HCT116 (cell line): Measurements from ENCODE around the gene UNK. TPM values are rescaled to one million over a fixed set of nuclear protein-coding genes. Genes with fewer than 3 reads are reported as not detected.
"Not testable (repeated sequence)": the region's sequence is repeated elsewhere in the genome, so short reads cannot be mapped to it uniquely, and the experiment has no call there.

Experiments
- ATAC-seq: fragments of 200-7000 bp; cut with Tn5 transposase; 2 replicates; pipeline ENCODE4 v1.9.1; 2020; ENCODE audit warnings: mild to moderate bottlenecking, moderate library complexity
- BruUV-seq: library from RNA; stranded (reverse); fragments of 400-500 nt; replicated peaks from 2 replicates; lab custom pipeline; 2021; lab: Mats Ljungman, UMichigan
- CTCF ChIA-PET: fragments of 300-600 bp; sonication (Branson Sonifier 250); formaldehyde crosslinking; loops from one replicate; lab custom pipeline; 2021; ENCODE audit warnings: antibody characterized with exemption; lab: Charles Lee
- POLR2A ChIA-PET: fragments of 300-600, 350-600 bp; sonication (Branson Sonifier 250); formaldehyde crosslinking; loops from one replicate; lab custom pipeline; 2021; ENCODE audit warnings: antibody characterized with exemption; lab: Charles Lee
- RAD21 ChIA-PET, 2 experiments: fragments of 300-600 bp; sonication (Branson Sonifier 250); formaldehyde crosslinking; loops; one replicate each; lab custom pipeline; 2023; ENCODE audit warnings: low total read pairs in 2 of 2; ENCODE audit not compliant: uncharacterized antibody in 2 of 2, unreplicated experiment in 2 of 2, low non-redundant PET in 1 of 2; lab: Charles Lee
- DNase-seq: peaks from one replicate; pipeline ENCODE4 v3.0.0-alpha.2; 2010; ENCODE audit warnings: low read depth, low spot score
- H2AFZ ChIP-seq: fragments of 200-600 bp; shearing (Covaris generic), sonication (generic); 2 replicates; pipeline ENCODE4 v1.6.1; 2017; ENCODE audit warnings: low read depth, mixed run types, mixed read lengths, antibody characterized with exemption, low read length; ENCODE audit not compliant: poor library complexity, severe bottlenecking
- H3K27ac ChIP-seq: 2 replicates; pipeline ENCODE4 v1.5.1; 2012; ENCODE audit warnings: low read depth, low read length
- H3K27me3 ChIP-seq: fragments of 200-600 bp; sonication (generic); 2 replicates; pipeline ENCODE4 v1.6.1; 2016; ENCODE audit warnings: mixed run types, low read length, mixed read lengths; ENCODE audit not compliant: insufficient read depth
- H3K36me3 ChIP-seq, 2 experiments: fragments of 200-500 bp in 1 of 2; fragments of 200-600 bp in 1 of 2; sonication (Bioruptor generic) in 1 of 2; sonication (generic) in 1 of 2; 2 replicates each; pipeline versions ENCODE4 v1.5.1 to v1.6.1; 2014 to 2016; ENCODE audit warnings: low read length in 2 of 2, inconsistent platforms in 1 of 2, mixed read lengths in 1 of 2, mixed run types in 1 of 2; ENCODE audit not compliant: insufficient read depth in 2 of 2, control insufficient read depth in 1 of 2
- H3K4me1 ChIP-seq, 2 experiments: fragments of 200-600 bp in 1 of 2; sonication (generic) in 1 of 2; 2 replicates each; pipeline versions ENCODE4 v1.5.1 to v1.6.1; 2012 to 2017; ENCODE audit warnings: low read length in 2 of 2, inconsistent platforms in 1 of 2, mild to moderate bottlenecking in 1 of 2, mixed read lengths in 1 of 2, mixed run types in 1 of 2, moderate library complexity in 1 of 2; ENCODE audit not compliant: insufficient read depth in 2 of 2, control insufficient read depth in 1 of 2
- H3K4me2 ChIP-seq: fragments of 200-600 bp; sonication (generic); 2 replicates; pipeline ENCODE4 v1.6.1; 2017; ENCODE audit warnings: mixed run types, low read length, mixed read lengths
- H3K4me3 ChIP-seq, 2 experiments: fragments of 200-600 bp in 1 of 2; sonication (generic) in 1 of 2; replicated peaks in 1 of 2; 2 replicates each; pipeline ENCODE4 v1.5.1; 2011 to 2016; ENCODE audit warnings: low read length in 2 of 2, control low read depth in 1 of 2, low read depth in 1 of 2, mild to moderate bottlenecking in 1 of 2, mixed read lengths in 1 of 2, mixed run types in 1 of 2
- H3K79me2 ChIP-seq: fragments of 200-600 bp; sonication (generic); 2 replicates; pipeline ENCODE4 v1.6.1; 2017; ENCODE audit warnings: mild to moderate bottlenecking, mixed run types, low read length, moderate library complexity, mixed read lengths; ENCODE audit not compliant: insufficient read depth
- H3K9ac ChIP-seq: fragments of 200-600 bp; sonication (generic); 2 replicates; pipeline ENCODE4 v1.6.1; 2016; ENCODE audit warnings: low read length, mixed read lengths
- H3K9me2 ChIP-seq: fragments of 200-600 bp; sonication (generic), shearing (Covaris generic); 2 replicates; pipeline ENCODE4 v1.6.1; 2017; ENCODE audit warnings: mixed run types, mild to moderate bottlenecking, moderate library complexity; ENCODE audit not compliant: insufficient read depth
- H3K9me3 ChIP-seq, 2 experiments: fragments of 200-500 bp in 1 of 2; fragments of 200-600 bp in 1 of 2; sonication (Bioruptor generic) in 1 of 2; sonication (generic) in 1 of 2; 2 replicates each; pipeline ENCODE4 v1.6.1; 2014 to 2017; ENCODE audit warnings: low read length in 2 of 2, mixed read lengths in 2 of 2, inconsistent platforms in 1 of 2, low read depth in 1 of 2, mild to moderate bottlenecking in 1 of 2, mixed run types in 1 of 2, moderate library complexity in 1 of 2; ENCODE audit not compliant: control insufficient read depth in 1 of 2, insufficient read depth in 1 of 2
- H4K20me1 ChIP-seq: fragments of 200-600 bp; sonication (generic), shearing (Covaris generic); 2 replicates; pipeline ENCODE4 v1.6.1; 2017; ENCODE audit warnings: mixed run types, mild to moderate bottlenecking, moderate library complexity; ENCODE audit not compliant: insufficient read depth
- POLR2A ChIP-seq: IDR thresholded peaks from 2 replicates; pipeline ENCODE4 v1.7.0; 2011; ENCODE audit warnings: borderline replicate concordance; ENCODE audit not compliant: insufficient read depth, insufficient read length; ENCODE audit errors: extremely low read depth
- RAD21 ChIP-seq: IDR thresholded peaks from 2 replicates; pipeline ENCODE4 v1.6.1; 2012; ENCODE audit warnings: low read depth, mild to moderate bottlenecking
- intact Hi-C: fragments of 100-400 bp; cut with micrococcal nuclease; formaldehyde crosslinking; loops from 2 replicates; pipeline ENCODE4 v1.10.0; 2022
- total RNA-seq: library from RNA; stranded (reverse); gene quantifications from one replicate; pipeline ENCODE4 v1.2.1, GENCODE V29; 2021; ENCODE audit not compliant: unreplicated experiment

UNK gene
- total RNA-seq, 1 experiment from 2014 or later: 40.6 TPM

- no peak for TF ChIP-seq POLR2A
- no peak for TF ChIP-seq RAD21
- Histone ChIP-seq H3K9me2 (no peaks in the 10 kb centered on the region), H3K79me2 (peaks cover 20% of the 10 kb centered on the region; the same call in 1 of the 2 replicates), H4K20me1 (no peaks in the 10 kb centered on the region), H2AFZ (no peak overlapping the region), H3K27ac (no peak overlapping the region), H3K4me2 (no peak overlapping the region), H3K4me3 (no peak overlapping the region), H3K4me1 (peaks cover 21 to 43% of the 10 kb centered on the region in 2 experiments), H3K27me3 (no peaks in the 10 kb centered on the region), H3K36me3 (peaks cover 25 to 27% of the 10 kb centered on the region in 2 experiments; a peak in 3 of 4 replicates), H3K9me3 (no peaks in the 10 kb centered on the region), H3K9ac (no peak overlapping the region)
- ChIA-PET POLR2A (interaction anchor here (1.3 kb wide), 1 partner anchor 71 kb away, joined by 6 read pairs; no protein-coding TSS in a partner anchor), CTCF (interaction anchor here (0.5 kb wide), 1 partner anchor 86 kb away, joined by 3 read pairs; no protein-coding TSS in a partner anchor), RAD21 (no interaction called here)
- ATAC-seq (no peak), DNase-seq (no peak)
- BruUV-seq: no TSS peak
- intact Hi-C loops: loop anchor here (10.0 kb wide), 1 partner anchor 176 kb away; no protein-coding TSS in a partner anchor
Observed at GRCh38 chr17:75850928-75851692, 66.5 kb downstream of the UNK start.

GRCh38 chr17:75851693-75851991 lies 67.0 kb downstream of the UNK start:
- ChIA-PET CTCF (interaction anchor here (0.5 to 1.5 kb wide), 2 partner anchors 9 to 86 kb away, joined by 3 to 7 read pairs; no protein-coding TSS in a partner anchor), POLR2A (interaction anchor here (0.7 kb wide), 1 partner anchor 28 kb away, joined by 7 read pairs; no protein-coding TSS in a partner anchor)
- Histone ChIP-seq H3K79me2 (peaks cover 20% of the 10 kb centered on the region; the same call in 1 of the 2 replicates), H3K36me3 (peaks cover 23 to 25% of the 10 kb centered on the region in 2 experiments; a peak in 3 of 4 replicates), H3K4me1 (peaks cover 18 to 43% of the 10 kb centered on the region in 2 experiments)
- H4K20me1 ChIP-seq, ATAC-seq, H3K9me3 ChIP-seq, H3K4me3 ChIP-seq, BruUV-seq, H3K9ac ChIP-seq, RAD21 ChIA-PET, H3K4me2 ChIP-seq, H3K27ac ChIP-seq, H3K27me3 ChIP-seq, DNase-seq, H2AFZ ChIP-seq, H3K9me2 ChIP-seq: not testable (repeated sequence)
- intact Hi-C loops: loop anchor here (10.0 kb wide), 1 partner anchor 177 kb away; no protein-coding TSS in a partner anchor
